ENCODE data around the gene BANK1.

BANK1 gene

GRCh38 chr4:101843054-101843453 is 52.5 kb downstream of the BANK1 start:
- no peak overlapping the region for H3K4me3 ChIP-seq (ENCODE audit: low read depth in 1 of 2, low read length in 2 of 2)
- no peaks in the 10 kb centered on the region for H3K27me3 ChIP-seq (ENCODE audit: control insufficient read depth in 1 of 2, insufficient read depth in 2 of 2, low read length in 2 of 2)
- H3K27ac ChIP-seq (ENCODE audit: low read depth, low read length), result no peak overlapping the region
- H3K9ac ChIP-seq (ENCODE audit: low read depth in 1 of 2, low read length in 2 of 2), result no peak overlapping the region
- H3K36me3 ChIP-seq (ENCODE audit: control insufficient read depth in 1 of 2, insufficient read depth in 2 of 2, low read length in 2 of 2), result no peaks in the 10 kb centered on the region
- no peaks in the 10 kb centered on the region for H3K4me1 ChIP-seq (ENCODE audit: control insufficient read depth in 1 of 2, insufficient read depth in 2 of 2, low read length in 2 of 2)
- H3K9me3 ChIP-seq (ENCODE audit: control insufficient read depth in 1 of 2, low read length in 2 of 2), result no peaks in the 10 kb centered on the region

- Histone ChIP-seq H3K27ac (ENCODE audit: low read depth, low read length) (no peak overlapping the region), H3K9me3 (ENCODE audit: control insufficient read depth in 1 of 2, low read length in 2 of 2) (no peaks in the 10 kb centered on the region), H3K4me3 (ENCODE audit: low read depth in 1 of 2, low read length in 2 of 2) (no peak overlapping the region), H3K9ac (ENCODE audit: low read depth in 1 of 2, low read length in 2 of 2) (no peak overlapping the region), H3K27me3 (ENCODE audit: control insufficient read depth in 1 of 2, insufficient read depth in 2 of 2, low read length in 2 of 2) (no peaks in the 10 kb centered on the region), H3K4me1 (ENCODE audit: control insufficient read depth in 1 of 2, insufficient read depth in 2 of 2, low read length in 2 of 2) (no peaks in the 10 kb centered on the region), H3K36me3 (ENCODE audit: control insufficient read depth in 1 of 2, insufficient read depth in 2 of 2, low read length in 2 of 2) (no peaks in the 10 kb centered on the region)
Measured at GRCh38 chr4:101846550-101846949, 56.0 kb downstream of the BANK1 start.

- Histone ChIP-seq H3K36me3 (ENCODE audit: control insufficient read depth in 1 of 2, insufficient read depth in 2 of 2, low read length in 2 of 2) (no peaks in the 10 kb centered on the region), H3K9me3 (ENCODE audit: control insufficient read depth in 1 of 2, low read length in 2 of 2) (no peaks in the 10 kb centered on the region), H3K27ac (ENCODE audit: low read depth, low read length) (no peak overlapping the region), H3K4me3 (ENCODE audit: low read depth in 1 of 2, low read length in 2 of 2) (no peak overlapping the region), H3K4me1 (ENCODE audit: control insufficient read depth in 1 of 2, insufficient read depth in 2 of 2, low read length in 2 of 2) (no peaks in the 10 kb centered on the region), H3K27me3 (ENCODE audit: control insufficient read depth in 1 of 2, insufficient read depth in 2 of 2, low read length in 2 of 2) (no peaks in the 10 kb centered on the region), H3K9ac (ENCODE audit: low read depth in 1 of 2, low read length in 2 of 2) (no peak overlapping the region)
Measured at GRCh38 chr4:101850698-101851097, 60.2 kb downstream of the BANK1 start.

GRCh38 chr4:101851672-101852071 is 61.1 kb downstream of the BANK1 start:
- Histone ChIP-seq H3K27me3 (ENCODE audit: control insufficient read depth in 1 of 2, insufficient read depth in 2 of 2, low read length in 2 of 2) (no peaks in the 10 kb centered on the region), H3K36me3 (ENCODE audit: control insufficient read depth in 1 of 2, insufficient read depth in 2 of 2, low read length in 2 of 2) (no peaks in the 10 kb centered on the region), H3K9ac (ENCODE audit: low read depth in 1 of 2, low read length in 2 of 2) (no peak overlapping the region), H3K4me3 (ENCODE audit: low read depth in 1 of 2, low read length in 2 of 2) (no peak overlapping the region), H3K9me3 (ENCODE audit: control insufficient read depth in 1 of 2, low read length in 2 of 2) (no peaks in the 10 kb centered on the region), H3K27ac (ENCODE audit: low read depth, low read length) (no peak overlapping the region), H3K4me1 (ENCODE audit: control insufficient read depth in 1 of 2, insufficient read depth in 2 of 2, low read length in 2 of 2) (no peaks in the 10 kb centered on the region)

- Histone ChIP-seq H3K9me3 (ENCODE audit: control insufficient read depth in 1 of 2, low read length in 2 of 2) (no peaks in the 10 kb centered on the region), H3K4me3 (ENCODE audit: low read depth in 1 of 2, low read length in 2 of 2) (no peak overlapping the region), H3K27me3 (ENCODE audit: control insufficient read depth in 1 of 2, insufficient read depth in 2 of 2, low read length in 2 of 2) (no peaks in the 10 kb centered on the region), H3K4me1 (ENCODE audit: control insufficient read depth in 1 of 2, insufficient read depth in 2 of 2, low read length in 2 of 2) (no peaks in the 10 kb centered on the region), H3K9ac (ENCODE audit: low read depth in 1 of 2, low read length in 2 of 2) (no peak overlapping the region), H3K36me3 (ENCODE audit: control insufficient read depth in 1 of 2, insufficient read depth in 2 of 2, low read length in 2 of 2) (no peaks in the 10 kb centered on the region), H3K27ac (ENCODE audit: low read depth, low read length) (no peak overlapping the region)
Measured at GRCh38 chr4:101853028-101853427, 62.5 kb downstream of the BANK1 start.

- no peaks in the 10 kb centered on the region for H3K27me3 ChIP-seq (ENCODE audit: control insufficient read depth in 1 of 2, insufficient read depth in 2 of 2, low read length in 2 of 2)
- no peak overlapping the region for H3K9ac ChIP-seq (ENCODE audit: low read depth in 1 of 2, low read length in 2 of 2)
- H3K36me3 ChIP-seq (ENCODE audit: control insufficient read depth in 1 of 2, insufficient read depth in 2 of 2, low read length in 2 of 2), result no peaks in the 10 kb centered on the region
- H3K4me1 ChIP-seq (ENCODE audit: control insufficient read depth in 1 of 2, insufficient read depth in 2 of 2, low read length in 2 of 2), result no peaks in the 10 kb centered on the region
- no peaks in the 10 kb centered on the region for H3K9me3 ChIP-seq (ENCODE audit: control insufficient read depth in 1 of 2, low read length in 2 of 2)
- H3K27ac ChIP-seq (ENCODE audit: low read depth, low read length), result no peak overlapping the region
- no peak overlapping the region for H3K4me3 ChIP-seq (ENCODE audit: low read depth in 1 of 2, low read length in 2 of 2)
Measured at GRCh38 chr4:101853691-101854090, 63.2 kb downstream of the BANK1 start.

- H3K27me3 ChIP-seq (ENCODE audit: control insufficient read depth in 1 of 2, insufficient read depth in 2 of 2, low read length in 2 of 2), result no peaks in the 10 kb centered on the region
- H3K27ac ChIP-seq (ENCODE audit: low read depth, low read length), result no peak overlapping the region
- no peaks in the 10 kb centered on the region for H3K36me3 ChIP-seq (ENCODE audit: control insufficient read depth in 1 of 2, insufficient read depth in 2 of 2, low read length in 2 of 2)
- H3K9me3 ChIP-seq (ENCODE audit: control insufficient read depth in 1 of 2, low read length in 2 of 2), result no peaks in the 10 kb centered on the region
- no peak overlapping the region for H3K9ac ChIP-seq (ENCODE audit: low read depth in 1 of 2, low read length in 2 of 2)
- no peak overlapping the region for H3K4me3 ChIP-seq (ENCODE audit: low read depth in 1 of 2, low read length in 2 of 2)
- no peaks in the 10 kb centered on the region for H3K4me1 ChIP-seq (ENCODE audit: control insufficient read depth in 1 of 2, insufficient read depth in 2 of 2, low read length in 2 of 2)
Measured at GRCh38 chr4:101855239-101855638, 64.7 kb downstream of the BANK1 start.

GRCh38 chr4:101856149-101856548 is 65.6 kb downstream of the BANK1 start:
- no peaks in the 10 kb centered on the region for H3K36me3 ChIP-seq (ENCODE audit: control insufficient read depth in 1 of 2, insufficient read depth in 2 of 2, low read length in 2 of 2)
- H3K9me3 ChIP-seq (ENCODE audit: control insufficient read depth in 1 of 2, low read length in 2 of 2), result no peaks in the 10 kb centered on the region
- no peak overlapping the region for H3K27ac ChIP-seq (ENCODE audit: low read depth, low read length)
- no peak overlapping the region for H3K4me3 ChIP-seq (ENCODE audit: low read depth in 1 of 2, low read length in 2 of 2)
- no peaks in the 10 kb centered on the region for H3K4me1 ChIP-seq (ENCODE audit: control insufficient read depth in 1 of 2, insufficient read depth in 2 of 2, low read length in 2 of 2)
- no peaks in the 10 kb centered on the region for H3K27me3 ChIP-seq (ENCODE audit: control insufficient read depth in 1 of 2, insufficient read depth in 2 of 2, low read length in 2 of 2)
- H3K9ac ChIP-seq (ENCODE audit: low read depth in 1 of 2, low read length in 2 of 2), result no peak overlapping the region

- Histone ChIP-seq H3K4me3 (ENCODE audit: low read depth in 1 of 2, low read length in 2 of 2) (no peak overlapping the region), H3K36me3 (ENCODE audit: control insufficient read depth in 1 of 2, insufficient read depth in 2 of 2, low read length in 2 of 2) (no peaks in the 10 kb centered on the region), H3K9me3 (ENCODE audit: control insufficient read depth in 1 of 2, low read length in 2 of 2) (no peaks in the 10 kb centered on the region), H3K9ac (ENCODE audit: low read depth in 1 of 2, low read length in 2 of 2) (no peak overlapping the region), H3K27me3 (ENCODE audit: control insufficient read depth in 1 of 2, insufficient read depth in 2 of 2, low read length in 2 of 2) (no peaks in the 10 kb centered on the region), H3K4me1 (ENCODE audit: control insufficient read depth in 1 of 2, insufficient read depth in 2 of 2, low read length in 2 of 2) (no peaks in the 10 kb centered on the region), H3K27ac (ENCODE audit: low read depth, low read length) (no peak overlapping the region)
Measured at GRCh38 chr4:101857176-101857575, 66.6 kb downstream of the BANK1 start.

- Histone ChIP-seq H3K9me3 (ENCODE audit: control insufficient read depth in 1 of 2, low read length in 2 of 2) (no peaks in the 10 kb centered on the region), H3K27me3 (ENCODE audit: control insufficient read depth in 1 of 2, insufficient read depth in 2 of 2, low read length in 2 of 2) (no peaks in the 10 kb centered on the region), H3K36me3 (ENCODE audit: control insufficient read depth in 1 of 2, insufficient read depth in 2 of 2, low read length in 2 of 2) (no peaks in the 10 kb centered on the region), H3K4me3 (ENCODE audit: low read depth in 1 of 2, low read length in 2 of 2) (no peak overlapping the region), H3K4me1 (ENCODE audit: control insufficient read depth in 1 of 2, insufficient read depth in 2 of 2, low read length in 2 of 2) (no peaks in the 10 kb centered on the region), H3K27ac (ENCODE audit: low read depth, low read length) (no peak overlapping the region), H3K9ac (ENCODE audit: low read depth in 1 of 2, low read length in 2 of 2) (no peak overlapping the region)
Measured at GRCh38 chr4:101858641-101859040, 68.1 kb downstream of the BANK1 start.

- Histone ChIP-seq H3K9me3 (ENCODE audit: control insufficient read depth in 1 of 2, low read length in 2 of 2) (no peaks in the 10 kb centered on the region), H3K4me1 (ENCODE audit: control insufficient read depth in 1 of 2, insufficient read depth in 2 of 2, low read length in 2 of 2) (no peaks in the 10 kb centered on the region), H3K4me3 (ENCODE audit: low read depth in 1 of 2, low read length in 2 of 2) (no peak overlapping the region), H3K36me3 (ENCODE audit: control insufficient read depth in 1 of 2, insufficient read depth in 2 of 2, low read length in 2 of 2) (no peaks in the 10 kb centered on the region), H3K9ac (ENCODE audit: low read depth in 1 of 2, low read length in 2 of 2) (no peak overlapping the region), H3K27me3 (ENCODE audit: control insufficient read depth in 1 of 2, insufficient read depth in 2 of 2, low read length in 2 of 2) (no peaks in the 10 kb centered on the region), H3K27ac (ENCODE audit: low read depth, low read length) (no peak overlapping the region)
Measured at GRCh38 chr4:101862595-101862994, 72.1 kb downstream of the BANK1 start.

Measured in duodenal mucosa (tissue), 2 donors.